ENCODE data around the gene OLR1.
"Not testable (repeated sequence)": the region's sequence is repeated elsewhere in the genome, so short reads cannot be mapped to it uniquely, and the experiment has no call there.

OLR1 gene

GRCh38 chr12:10171973-10172728, at the start of gene OLR1:
Gene OLR1, minus strand, starts transcription at chr12:10172132. Its CDS starts 55 bp downstream, at chr12:10172077.
- DNase-seq: no peak

DNA sequence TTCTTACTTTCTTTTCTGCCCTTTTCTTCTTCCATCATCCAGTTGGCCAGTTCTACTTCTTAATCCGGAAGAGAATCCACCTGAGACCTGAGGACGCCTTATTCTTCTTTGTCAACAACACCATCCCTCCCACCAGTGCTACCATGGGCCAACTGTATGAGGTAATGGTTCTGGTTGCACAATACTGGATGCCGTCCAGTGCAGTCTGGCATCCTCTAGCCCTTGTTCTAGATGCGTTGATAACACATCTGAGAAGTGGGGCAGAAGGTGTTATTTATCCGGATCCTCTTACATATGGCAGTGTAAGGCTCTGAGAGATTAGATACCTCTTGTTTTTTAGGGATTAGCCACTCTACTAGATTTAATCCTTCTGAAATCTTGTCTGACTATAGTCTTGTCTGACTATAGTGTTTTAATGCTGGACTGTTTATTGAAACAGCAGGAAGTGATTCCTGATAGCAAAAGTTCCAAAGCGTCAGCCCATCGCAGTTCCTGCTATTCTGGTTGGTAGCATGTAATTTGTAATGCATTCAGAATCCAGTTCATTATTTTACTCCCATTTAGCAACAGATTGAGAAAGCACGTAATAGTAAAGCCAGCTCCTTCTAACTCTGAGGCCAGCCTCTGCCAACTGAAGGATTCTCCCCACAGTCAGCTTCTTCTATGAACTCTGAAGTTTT, 48.6 kb upstream of the OLR1 start:
- DNase-seq: no peak

DNA sequence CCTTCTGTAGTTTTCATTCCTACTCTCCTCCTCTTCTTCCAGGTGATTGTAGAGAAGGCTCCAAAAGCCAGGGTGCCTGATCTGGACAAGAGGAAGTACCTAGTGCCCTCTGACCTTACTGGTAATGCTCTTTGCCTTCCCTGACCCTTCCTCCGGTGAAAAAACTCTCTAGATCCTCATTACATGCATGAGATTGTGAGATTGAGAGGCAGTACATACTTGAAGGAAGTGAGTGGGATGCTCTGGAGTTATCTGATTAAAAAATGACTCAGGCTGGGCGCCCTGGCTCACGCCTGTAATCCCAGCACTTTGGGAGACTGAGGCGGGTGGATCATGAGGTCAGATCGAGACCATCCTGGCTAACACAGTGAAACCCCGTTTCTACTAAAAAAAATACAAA, 46.1 kb upstream of the OLR1 start:
- no peak for DNase-seq

DNA sequence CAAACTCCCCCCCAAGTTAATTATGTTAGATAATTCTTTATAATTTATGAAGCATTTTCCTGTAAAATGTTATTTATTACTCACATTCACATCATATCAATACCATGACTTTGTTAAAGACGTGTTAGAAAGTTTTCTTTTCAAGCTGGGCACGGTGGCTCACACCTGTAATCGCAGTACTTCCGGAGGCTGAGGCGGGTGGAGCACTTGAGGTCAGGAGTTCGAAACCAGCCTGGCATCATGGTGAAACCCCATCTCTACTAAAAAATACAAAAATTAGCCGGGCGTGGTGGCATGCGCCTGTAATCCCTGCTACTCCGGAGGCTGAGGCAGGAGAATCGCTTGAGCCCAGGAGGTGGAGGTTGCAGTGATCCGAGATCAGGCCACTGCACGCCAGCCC, 44.0 kb upstream of the OLR1 start:
- not testable (repeated sequence) for DNase-seq

GRCh38 chr12:10215436-10215835, 43.5 kb upstream of the OLR1 start:
- DNase-seq: no peak

DNA sequence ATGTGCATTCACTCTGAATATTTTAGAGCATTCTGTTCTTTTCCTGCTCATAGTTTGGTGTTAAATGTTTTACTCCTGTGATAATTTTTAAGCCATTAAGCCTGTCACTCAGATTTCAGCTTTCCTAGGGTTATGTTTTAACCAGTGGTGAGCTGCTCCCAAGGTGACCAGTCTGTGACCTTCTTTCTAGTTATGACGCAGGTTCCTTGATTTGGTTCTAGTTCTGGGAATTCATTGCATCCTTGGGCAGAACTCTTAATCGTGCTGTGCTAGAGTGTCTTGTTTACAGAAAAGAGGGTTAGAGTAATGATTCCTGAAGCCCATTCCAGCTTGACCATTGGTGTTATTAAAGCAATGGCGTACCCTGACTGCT, 42.9 kb upstream of the OLR1 start:
- no peak for DNase-seq

DNA sequence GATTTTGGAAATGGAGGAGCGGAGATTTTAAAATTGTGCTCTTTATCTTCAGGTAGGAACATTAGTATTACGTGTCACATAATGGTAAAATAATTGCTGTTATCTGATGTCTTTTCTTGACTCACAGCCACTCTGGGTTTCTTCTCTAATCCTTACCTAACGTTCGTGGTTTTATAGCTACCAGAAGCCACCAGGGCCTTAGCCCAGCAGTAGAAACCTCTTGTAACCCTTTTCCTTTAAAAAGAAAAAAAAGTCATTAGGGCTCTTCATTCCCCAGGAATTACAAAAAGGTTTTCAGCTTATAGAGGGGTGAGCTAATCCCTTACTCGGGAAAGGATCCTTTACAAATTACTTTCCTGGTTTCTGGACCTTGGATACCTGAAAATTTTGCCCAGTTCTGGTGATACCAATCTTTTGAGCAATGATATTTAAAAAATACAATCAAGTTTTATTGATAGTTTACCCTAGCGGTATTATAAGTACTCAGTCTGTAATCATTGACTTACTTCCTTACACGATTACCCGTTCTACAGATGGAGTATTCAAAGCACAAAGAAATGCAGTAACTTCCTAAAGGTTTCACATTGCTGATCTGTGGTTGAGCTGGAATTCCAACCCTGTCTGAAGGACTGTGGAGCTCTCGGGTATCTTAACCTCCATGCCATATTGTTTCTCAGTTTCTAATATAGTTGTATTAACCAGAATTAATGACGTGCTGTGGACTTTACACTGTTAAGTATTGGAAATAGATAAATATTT, 42.4 kb upstream of the OLR1 start:
- DNase-seq: no peak

GRCh38 chr12:10213168-10214135, 41.5 kb upstream of the OLR1 start:
- DNase-seq: peak; percentile 14 to 52 (median 30)

GRCh38 chr12:10212739-10213131, 40.8 kb upstream of the OLR1 start, which contains the start of gene GABARAPL1:
Gene GABARAPL1, plus strand, starts transcription at chr12:10212877. Its CDS starts 253 bp downstream, at chr12:10213130.
- DNase-seq: peak; percentile 41 to 73 (median 52)

DNA sequence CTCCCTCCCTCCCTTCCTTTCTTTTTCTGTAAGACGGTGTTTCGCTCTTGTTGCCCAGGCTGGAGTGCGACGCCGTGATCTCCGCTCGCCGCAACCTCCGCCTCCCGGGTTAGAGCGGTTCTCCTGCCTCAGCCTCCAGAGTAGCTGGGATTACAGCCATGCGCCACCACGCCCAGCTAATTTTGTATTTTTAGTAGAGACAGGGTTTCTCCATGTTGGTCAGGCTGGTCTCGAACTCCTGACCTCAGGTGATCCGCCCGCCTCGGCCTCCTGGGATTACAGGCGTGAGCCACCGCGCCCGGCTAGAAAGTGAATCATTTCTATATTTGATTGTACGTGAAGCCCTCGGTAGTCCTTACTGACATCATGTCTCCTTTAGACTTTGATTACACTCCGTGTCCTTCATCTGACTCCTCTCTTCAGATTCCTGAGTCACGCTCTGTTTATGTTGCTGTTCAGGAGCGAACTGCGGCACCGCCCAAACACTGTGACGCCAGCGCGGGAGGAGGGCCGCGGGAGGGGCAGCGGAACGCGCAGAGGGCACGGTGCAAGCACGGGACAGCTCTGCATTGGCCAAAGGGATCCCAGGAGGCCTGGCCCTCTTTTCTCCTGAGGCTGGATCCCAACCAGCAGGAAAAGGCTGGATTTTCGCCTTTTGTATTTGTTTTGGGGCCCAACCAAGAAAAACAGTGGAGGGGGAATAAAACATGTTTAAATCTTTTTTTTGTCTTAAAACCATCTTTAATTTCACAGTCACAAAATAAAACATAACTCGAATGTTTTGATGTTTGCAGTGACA, 40.2 kb upstream of the OLR1 start:
- peak; percentile 50 to 80 (median 62) for DNase-seq

DNA sequence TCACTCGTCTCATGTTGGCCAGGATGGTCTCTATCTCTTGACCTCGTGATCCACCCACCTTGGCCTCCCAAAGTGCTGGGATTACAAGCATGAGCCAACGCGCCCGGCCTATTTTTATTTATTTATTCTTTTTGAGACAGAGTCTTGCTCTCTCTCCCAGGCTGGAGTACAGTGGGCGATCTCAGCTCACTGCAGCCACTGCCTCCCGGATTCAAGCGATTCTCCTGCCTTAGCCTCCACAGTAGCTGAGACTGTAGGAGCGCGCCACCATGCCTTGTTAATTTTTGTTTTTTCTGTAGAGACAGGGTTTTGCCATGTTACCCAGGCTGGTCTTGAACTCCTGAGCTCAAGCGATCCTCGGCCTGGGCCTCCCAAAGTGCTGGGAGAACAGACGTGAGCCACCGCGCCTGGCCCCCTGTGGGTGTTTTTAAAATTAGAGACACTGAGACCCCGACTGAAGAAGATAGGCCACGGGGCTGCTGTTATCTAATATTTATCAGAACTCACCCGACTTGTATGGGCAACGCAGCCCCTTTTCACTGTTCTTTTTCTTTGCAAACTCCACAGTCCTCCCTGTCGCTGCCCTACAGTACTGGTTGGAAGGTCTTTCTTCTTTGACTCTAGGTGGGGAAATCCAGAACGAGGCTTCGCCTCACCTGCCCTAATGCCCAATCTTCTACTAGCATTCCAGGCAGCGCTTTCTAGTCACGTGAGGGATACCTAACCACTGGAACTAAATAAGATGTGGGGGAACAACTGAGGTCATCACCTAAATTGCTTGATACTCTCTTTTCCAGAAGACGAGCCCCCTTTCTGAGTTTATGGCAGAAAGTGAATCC, 39.4 kb upstream of the OLR1 start:
- DNase-seq: no peak

GRCh38 chr12:10210225-10210624, 38.3 kb upstream of the OLR1 start:
- DNase-seq: no peak

DNA sequence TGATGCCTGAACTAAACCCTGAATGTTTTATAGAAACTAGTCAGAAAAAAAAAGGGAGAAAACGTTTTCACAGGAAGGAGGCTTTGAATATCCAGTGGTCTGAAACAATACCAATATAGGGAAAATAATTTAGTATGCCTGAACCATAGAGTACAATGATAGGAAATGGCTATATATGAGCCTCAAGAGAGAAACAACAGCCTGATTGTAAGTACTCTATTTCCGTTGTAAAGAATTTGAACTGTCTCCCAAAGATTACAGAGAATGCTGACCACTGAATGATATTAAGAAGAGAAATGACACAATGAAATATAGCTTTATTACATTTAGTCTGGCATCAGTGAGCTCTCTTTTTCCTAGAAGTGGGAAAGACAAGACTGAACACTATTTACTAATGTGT, 35.2 kb upstream of the OLR1 start:
- DNase-seq: no peak

GRCh38 chr12:10205220-10205807, 33.4 kb upstream of the OLR1 start:
- DNase-seq: no peak

- DNase-seq: not testable (repeated sequence)
These were observed 32.6 kb upstream of the OLR1 start for GRCh38 chr12:10204495-10204894.

GRCh38 chr12:10197879-10198278, 25.9 kb upstream of the OLR1 start:
- DNase-seq: no peak

GRCh38 chr12:10196210-10196609, 24.3 kb upstream of the OLR1 start:
- DNase-seq: no peak

- no peak for DNase-seq
These were observed 22.3 kb upstream of the OLR1 start for GRCh38 chr12:10194160-10194670.

- no peak for DNase-seq
These were observed 19.9 kb upstream of the OLR1 start for GRCh38 chr12:10191865-10192264.
